Measurements from ENCODE around the gene DLGAP3. TPM values are rescaled to one million over a fixed set of nuclear protein-coding genes. Genes with fewer than 3 reads are reported as not detected.

The DLGAP3 gene
- total RNA-seq, 4 donors from 2014 or later = 0.18 to 0.19 TPM; not detected in 2

DNA sequence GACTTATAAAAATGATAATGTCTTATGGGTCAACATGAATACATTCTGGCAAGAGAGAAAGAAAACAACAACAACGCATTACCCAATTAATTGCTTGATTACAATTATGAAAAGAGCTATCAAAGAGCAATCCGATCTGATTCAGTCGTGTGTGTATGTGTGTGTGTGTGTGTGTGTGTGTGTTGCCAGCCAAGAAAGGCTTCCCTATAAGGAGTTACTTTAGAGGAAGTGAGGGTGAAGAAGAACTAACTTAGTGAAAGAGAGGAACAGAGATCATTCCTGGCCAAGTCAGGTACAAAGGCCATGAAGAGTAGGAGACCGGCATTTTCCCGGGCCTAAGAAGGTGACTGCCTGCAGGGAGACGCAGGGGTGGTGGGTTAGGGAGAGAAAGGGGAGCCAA, 46.3 kb upstream of the DLGAP3 start:
- intact Hi-C loops (cut with DNase I) = no loop called here
- Histone ChIP-seq H3K36me3 (peaks cover 0 to 18% (median 0%) of the 10 kb centered on the region in 3 donors), H3K4me3 (no peak overlapping the region), H3K27ac (no peak overlapping the region), H3K4me1 (no peaks in the 10 kb centered on the region), H3K9me3 (no peaks in the 10 kb centered on the region), H3K27me3 (no peaks in the 10 kb centered on the region)
- 84 to 86% methylated on average over 6 of the region's 6 CpGs for WGBS, 2 donors
- TF ChIP-seq, protein P1, sequence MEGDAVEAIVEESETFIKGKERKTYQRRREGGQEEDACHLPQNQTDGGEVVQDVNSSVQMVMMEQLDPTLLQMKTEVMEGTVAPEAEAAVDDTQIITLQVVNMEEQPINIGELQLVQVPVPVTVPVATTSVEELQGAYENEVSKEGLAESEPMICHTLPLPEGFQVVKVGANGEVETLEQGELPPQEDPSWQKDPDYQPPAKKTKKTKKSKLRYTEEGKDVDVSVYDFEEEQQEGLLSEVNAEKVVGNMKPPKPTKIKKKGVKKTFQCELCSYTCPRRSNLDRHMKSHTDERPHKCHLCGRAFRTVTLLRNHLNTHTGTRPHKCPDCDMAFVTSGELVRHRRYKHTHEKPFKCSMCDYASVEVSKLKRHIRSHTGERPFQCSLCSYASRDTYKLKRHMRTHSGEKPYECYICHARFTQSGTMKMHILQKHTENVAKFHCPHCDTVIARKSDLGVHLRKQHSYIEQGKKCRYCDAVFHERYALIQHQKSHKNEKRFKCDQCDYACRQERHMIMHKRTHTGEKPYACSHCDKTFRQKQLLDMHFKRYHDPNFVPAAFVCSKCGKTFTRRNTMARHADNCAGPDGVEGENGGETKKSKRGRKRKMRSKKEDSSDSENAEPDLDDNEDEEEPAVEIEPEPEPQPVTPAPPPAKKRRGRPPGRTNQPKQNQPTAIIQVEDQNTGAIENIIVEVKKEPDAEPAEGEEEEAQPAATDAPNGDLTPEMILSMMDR (IDR thresholded peaks at IDR 0.05) = no peak
- no peak for TF ChIP-seq POLR2A (IDR thresholded peaks at IDR 0.05)
- no peak for DNase-seq

DNA sequence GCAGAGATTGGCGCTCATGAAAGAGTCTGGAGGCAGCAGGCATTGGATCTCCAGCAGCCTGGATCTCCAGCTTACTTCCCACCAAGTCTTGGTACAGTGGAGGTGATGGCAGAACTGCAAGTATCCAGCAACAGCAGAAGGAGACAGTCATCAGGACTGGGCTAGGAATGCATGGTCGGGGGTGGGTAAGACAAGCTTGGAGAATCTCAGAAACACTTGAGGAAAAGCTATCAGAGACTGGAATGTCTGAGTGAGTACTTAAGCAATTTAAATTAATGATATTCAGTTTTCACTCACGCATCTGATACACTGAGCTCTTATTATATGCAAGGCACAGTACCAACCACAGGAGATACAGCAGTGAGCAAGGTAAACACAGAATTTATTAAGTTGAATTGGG, 45.9 kb upstream of the DLGAP3 start:
- TF ChIP-seq, protein P1 (IDR thresholded peaks at IDR 0.05) = no peak
- TF ChIP-seq POLR2A (IDR thresholded peaks at IDR 0.05) = no peak
- peaks cover 0 to 18% (median 0%) of the 10 kb centered on the region in 3 donors for H3K36me3 ChIP-seq
- H3K9me3 ChIP-seq = no peaks in the 10 kb centered on the region
- H3K4me3 ChIP-seq = no peak overlapping the region
- DNase-seq = no peak
- H3K27ac ChIP-seq = no peak overlapping the region
- no peaks in the 10 kb centered on the region for H3K27me3 ChIP-seq
- WGBS, 2 donors = 85 to 87% methylated on average over 2 to 3 of the region's 3 CpGs
- H3K4me1 ChIP-seq = no peaks in the 10 kb centered on the region
- intact Hi-C loops (cut with DNase I) = no loop called here

DNA sequence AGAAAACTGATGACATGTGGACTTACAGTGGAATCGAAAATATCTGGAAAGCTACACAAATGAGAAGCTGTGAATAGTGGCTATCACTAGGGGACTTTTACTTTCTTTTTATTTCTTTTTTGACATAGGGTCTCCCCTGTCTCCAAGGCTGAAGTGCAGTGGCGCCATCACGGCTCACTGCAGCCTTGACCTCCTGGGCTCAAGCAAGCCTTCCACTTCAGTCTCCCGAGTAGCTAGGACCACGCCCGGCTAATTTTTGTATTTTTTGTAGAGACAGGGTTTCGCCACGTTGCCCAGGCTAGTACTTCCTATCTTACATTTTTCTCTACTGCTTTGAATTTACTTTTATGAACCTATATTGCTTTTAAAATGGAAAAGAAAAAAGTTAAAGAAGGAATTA, 45.2 kb upstream of the DLGAP3 start:
- WGBS, 2 donors = 75 to 83% methylated on average over 8 of the region's 8 CpGs
- no peaks in the 10 kb centered on the region for H3K9me3 ChIP-seq
- peaks cover 0 to 18% (median 0%) of the 10 kb centered on the region in 3 donors for H3K36me3 ChIP-seq
- DNase-seq = no peak
- no peaks in the 10 kb centered on the region for H3K27me3 ChIP-seq
- H3K27ac ChIP-seq = no peak overlapping the region
- H3K4me1 ChIP-seq = no peaks in the 10 kb centered on the region
- no peak for TF ChIP-seq POLR2A (IDR thresholded peaks at IDR 0.05)
- TF ChIP-seq, protein P1 (IDR thresholded peaks at IDR 0.05) = no peak
- no peak overlapping the region for H3K4me3 ChIP-seq
- intact Hi-C loops (cut with DNase I) = no loop called here

DNA sequence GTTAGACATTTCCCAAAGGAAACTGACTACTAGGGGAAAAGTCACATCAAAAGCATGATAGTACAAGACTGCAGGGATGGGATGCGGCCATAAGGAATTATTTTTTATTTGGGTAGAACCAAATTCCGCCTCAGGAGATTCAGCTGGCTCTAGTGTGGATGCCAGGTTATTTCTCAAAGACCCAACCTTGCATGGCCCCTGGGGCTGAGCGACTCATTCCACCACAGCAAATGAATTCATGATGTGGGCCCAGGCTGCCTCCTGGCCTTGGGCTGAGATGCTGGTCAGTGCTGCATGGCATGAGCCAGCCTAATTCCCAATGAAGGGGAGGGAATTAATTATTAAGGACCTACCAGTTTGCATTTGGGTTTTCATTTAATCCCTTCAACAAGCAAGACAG, 43.9 kb upstream of the DLGAP3 start:
- Histone ChIP-seq H3K4me1 (no peaks in the 10 kb centered on the region), H3K27me3 (no peaks in the 10 kb centered on the region), H3K27ac (no peak overlapping the region), H3K4me3 (no peak overlapping the region), H3K36me3 (peaks cover 0 to 11% (median 0%) of the 10 kb centered on the region in 3 donors), H3K9me3 (peaks cover 0 to 6% (median 0%) of the 10 kb centered on the region in 3 donors)
- TF ChIP-seq POLR2A (IDR thresholded peaks at IDR 0.05) = no peak
- TF ChIP-seq, protein P1 (IDR thresholded peaks at IDR 0.05) = no peak
- no peak for DNase-seq
- intact Hi-C loops (cut with DNase I) = no loop called here
- WGBS, 2 donors = 56 to 85% methylated on average over 2 to 3 of the region's 3 CpGs

DNA sequence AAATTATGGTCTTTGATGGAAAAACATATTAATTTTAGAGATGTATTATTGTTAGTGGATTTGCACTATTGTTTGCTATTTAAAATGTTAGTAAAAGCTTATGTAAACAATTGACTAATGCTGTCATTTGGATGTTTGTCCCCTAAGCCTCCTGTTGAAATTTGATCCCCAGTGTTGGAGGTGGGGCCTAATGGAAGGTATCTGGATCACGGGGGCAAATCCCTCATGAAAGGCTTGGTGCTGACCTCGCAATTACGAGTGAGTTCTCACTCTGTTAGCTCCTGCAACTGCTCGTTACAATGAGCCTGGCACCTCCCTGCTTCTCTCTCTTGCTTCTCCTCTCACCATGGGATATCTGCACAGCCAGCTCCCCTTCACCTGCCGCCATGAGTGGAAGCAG, 41.4 kb upstream of the DLGAP3 start:
- intact Hi-C loops (cut with DNase I) = no loop called here
- H3K27ac ChIP-seq = no peak overlapping the region
- no peaks in the 10 kb centered on the region for H3K27me3 ChIP-seq
- WGBS, 2 donors = 27 to 42% methylated on average over 3 to 5 of the region's 5 CpGs
- H3K9me3 ChIP-seq = peaks cover 0 to 6% (median 0%) of the 10 kb centered on the region in 3 donors
- TF ChIP-seq POLR2A (IDR thresholded peaks at IDR 0.05) = no peak
- TF ChIP-seq, protein P1 (IDR thresholded peaks at IDR 0.05) = no peak
- no peak for DNase-seq
- no peaks in the 10 kb centered on the region for H3K4me1 ChIP-seq
- no peak overlapping the region for H3K4me3 ChIP-seq
- H3K36me3 ChIP-seq = no peaks in the 10 kb centered on the region
